HG02840 (cell line): Measurements from ENCODE around the gene CCM2.
A peak's percentile ranks its signal among the peaks of the same experiment; 100 is the strongest.

Source experiments
- ATAC-seq: cut with Tn5 transposase; IDR thresholded peaks from one replicate; pipeline ENCODE4 v1.9.1; 2021; ENCODE audit warnings: mild to moderate bottlenecking, moderate library complexity, moderate number of reproducible peaks; ENCODE audit not compliant: unreplicated experiment, low FRiP score

The CCM2 gene

GRCh38 chr7:45000093-45001032 lies at the start of gene CCM2:
Gene CCM2 (plus strand): TSS chr7:45000201. CDS start chr7:45000334, 133 bp downstream.
- peak; percentile 1 for ATAC-seq

- ATAC-seq, result no peak
Observed at GRCh38 chr7:44953156-44953555, 46.8 kb upstream of the CCM2 start.

- ATAC-seq, result no peak
Observed at GRCh38 chr7:44955733-44956132, 44.3 kb upstream of the CCM2 start.

GRCh38 chr7:44956157-44956766 lies 43.7 kb upstream of the CCM2 start:
- ATAC-seq, result no peak

GRCh38 chr7:44958645-44959344 lies 41.2 kb upstream of the CCM2 start:
- no peak for ATAC-seq

- no peak for ATAC-seq
Observed at GRCh38 chr7:44959433-44959951, 40.5 kb upstream of the CCM2 start.

- ATAC-seq, result no peak
Observed at GRCh38 chr7:44960011-44960580, 39.9 kb upstream of the CCM2 start.

GRCh38 chr7:44961844-44962482 lies 38.0 kb upstream of the CCM2 start:
- no peak for ATAC-seq

GRCh38 chr7:44962483-44963251 lies 37.3 kb upstream of the CCM2 start:
- no peak for ATAC-seq

GRCh38 chr7:44963364-44964290 lies 36.4 kb upstream of the CCM2 start:
- no peak for ATAC-seq

- ATAC-seq, result no peak
Observed at GRCh38 chr7:44964384-44964830, 35.6 kb upstream of the CCM2 start.

- ATAC-seq, result no peak
Observed at GRCh38 chr7:44964831-44965440, 35.1 kb upstream of the CCM2 start.

GRCh38 chr7:44965441-44965903 lies 34.5 kb upstream of the CCM2 start:
- ATAC-seq, result no peak

GRCh38 chr7:44965937-44966730 lies 33.9 kb upstream of the CCM2 start:
- ATAC-seq, result no peak

GRCh38 chr7:44966731-44967538 lies 33.1 kb upstream of the CCM2 start:
- no peak for ATAC-seq
